Breast epithelium (tissue), 4 donors: ENCODE measurements around the gene CEP19. TPM values are rescaled to one million over a fixed set of nuclear protein-coding genes. Genes with fewer than 3 reads are reported as not detected.

Experiments
- DNase-seq, 2 donors: peaks; one replicate each; pipeline ENCODE4 v3.0.0-alpha.2; 2019; ENCODE audit warnings: low spot score in 2 of 2
- H3K27ac ChIP-seq, 2 donors: fragments of 200-600 bp; sonication (generic) in 1 of 2; one replicate each; pipeline ENCODE4 v1.5.1; 2016 to 2019; ENCODE audit warnings: mild to moderate bottlenecking in 1 of 2
- H3K27me3 ChIP-seq, 2 donors: fragments of 200-600 bp; sonication (generic) in 1 of 2; one replicate each; pipeline versions ENCODE4 v1.5.1 to v1.6.0; 2017 to 2019; ENCODE audit warnings: control low read depth in 1 of 2, mild to moderate bottlenecking in 1 of 2
- H3K36me3 ChIP-seq: fragments of 200-600 bp; one replicate; pipeline ENCODE4 v1.5.1; 2019
- H3K4me1 ChIP-seq, 2 donors: fragments of 200-600 bp; sonication (generic); one replicate each; pipeline ENCODE4 v1.5.1; 2016 to 2019; ENCODE audit warnings: control low read depth in 1 of 2
- H3K4me3 ChIP-seq, 3 donors: fragments of 200-600 bp; sonication (generic); 1 replicate in 2 of 3; 2 replicates in 1 of 3; pipeline ENCODE4 v1.5.1; 2016 to 2019; ENCODE audit warnings: mild to moderate bottlenecking in 3 of 3, moderate library complexity in 2 of 3
- H3K9me3 ChIP-seq, 2 donors: fragments of 200-600 bp; sonication (generic) in 1 of 2; one replicate each; pipeline ENCODE4 v1.5.1; 2016 to 2019; ENCODE audit warnings: control low read depth in 1 of 2
- CTCF ChIP-seq, 3 donors: fragments of 450-650 bp; IDR thresholded peaks; one replicate each; pipeline ENCODE4 v1.5.1; 2016 to 2017; ENCODE audit warnings: antibody characterized with exemption in 3 of 3, mild to moderate bottlenecking in 3 of 3, moderate library complexity in 3 of 3
- POLR2A ChIP-seq: fragments of 450-650 bp; IDR thresholded peaks from one replicate; pipeline ENCODE4 v1.6.1; 2016; ENCODE audit warnings: antibody characterized with exemption, mild to moderate bottlenecking, moderate library complexity
- POLR2AphosphoS5 ChIP-seq, 3 donors: sonication (generic); formaldehyde crosslinking; IDR thresholded peaks; one replicate each; pipeline ENCODE4 v1.6.1; 2017; ENCODE audit warnings: antibody characterized with exemption in 3 of 3
- intact Hi-C: fragments of 100-400 bp; cut with DNase I; formaldehyde crosslinking; loops from one replicate; pipeline ENCODE4 v1.15.1; 2023; ENCODE audit warnings: low total_unique reads
- total RNA-seq, 3 donors: library from RNA; depleted of rRNA; stranded (reverse); fragments of >200 nt; gene quantifications; one replicate each; pipeline ENCODE4 v1.1.0, GENCODE V29; 2016

Gene CEP19
- total RNA-seq, 3 donors from 2014 or later = 2.1 to 2.6 (median 2.5) TPM

GRCh38 chr3:196697270-196697669 is 14.8 kb downstream of the CEP19 start:
- intact Hi-C loops = no loop called here
- Histone ChIP-seq H3K27me3 (no peaks in the 10 kb centered on the region), H3K4me3 (no peak overlapping the region), H3K36me3 (no peaks in the 10 kb centered on the region), H3K4me1 (no peaks in the 10 kb centered on the region), H3K27ac (no peak overlapping the region), H3K9me3 (no peaks in the 10 kb centered on the region)
- TF ChIP-seq POLR2A = no peak
- no peak for DNase-seq

GRCh38 chr3:196695849-196696226 is 16.2 kb downstream of the CEP19 start:
- DNase-seq = no peak
- H3K27me3 ChIP-seq = no peaks in the 10 kb centered on the region
- no peak for TF ChIP-seq POLR2AphosphoS5 (IDR thresholded peaks at IDR 0.05)
- TF ChIP-seq CTCF (IDR thresholded peaks at IDR 0.05) = no peak
- TF ChIP-seq POLR2A = no peak
- intact Hi-C loops = no loop called here
- H3K36me3 ChIP-seq = no peaks in the 10 kb centered on the region
- H3K4me3 ChIP-seq = no peak overlapping the region
- H3K27ac ChIP-seq = no peak overlapping the region
- H3K4me1 ChIP-seq = no peaks in the 10 kb centered on the region
- H3K9me3 ChIP-seq = no peaks in the 10 kb centered on the region

GRCh38 chr3:196694941-196695848 is 16.9 kb downstream of the CEP19 start:
- TF ChIP-seq POLR2A = no peak
- TF ChIP-seq CTCF (IDR thresholded peaks at IDR 0.05) = no peak
- TF ChIP-seq POLR2AphosphoS5 (IDR thresholded peaks at IDR 0.05) = no peak
- intact Hi-C loops = no loop called here
- Histone ChIP-seq H3K4me1 (no peaks in the 10 kb centered on the region), H3K4me3 (no peak overlapping the region), H3K36me3 (no peaks in the 10 kb centered on the region), H3K27me3 (no peaks in the 10 kb centered on the region), H3K27ac (no peak overlapping the region), H3K9me3 (no peaks in the 10 kb centered on the region)
- no peak for DNase-seq

- no peak for DNase-seq
- Histone ChIP-seq H3K9me3 (no peaks in the 10 kb centered on the region), H3K4me1 (no peaks in the 10 kb centered on the region), H3K36me3 (no peaks in the 10 kb centered on the region), H3K27ac (no peak overlapping the region), H3K4me3 (no peak overlapping the region), H3K27me3 (no peaks in the 10 kb centered on the region)
- TF ChIP-seq POLR2AphosphoS5 (IDR thresholded peaks at IDR 0.05) = no peak
- no peak for TF ChIP-seq POLR2A
- no peak for TF ChIP-seq CTCF (IDR thresholded peaks at IDR 0.05)
- intact Hi-C loops = no loop called here
Measured at GRCh38 chr3:196694202-196694638, 17.8 kb downstream of the CEP19 start.

- Histone ChIP-seq H3K27ac (no peak overlapping the region), H3K27me3 (no peaks in the 10 kb centered on the region), H3K4me3 (no peak overlapping the region), H3K4me1 (no peaks in the 10 kb centered on the region), H3K9me3 (no peaks in the 10 kb centered on the region), H3K36me3 (no peaks in the 10 kb centered on the region)
- DNase-seq = no peak
- intact Hi-C loops = no loop called here
- TF ChIP-seq POLR2AphosphoS5 (IDR thresholded peaks at IDR 0.05) = no peak
- TF ChIP-seq POLR2A = no peak
- no peak for TF ChIP-seq CTCF (IDR thresholded peaks at IDR 0.05)
Measured at GRCh38 chr3:196691386-196691785, 20.7 kb downstream of the CEP19 start.
